Spleen (tissue), 11 donors: ENCODE data around the gene MAOB. TPM values are rescaled to one million over a fixed set of nuclear protein-coding genes. Genes with fewer than 3 reads are reported as not detected.

Experiments
- DNase-seq: peaks from one replicate; pipeline ENCODE4 v3.0.0-alpha.2; 2020
- H3K27ac ChIP-seq, 8 donors: fragments of 200-600 bp; sonication (generic) in 7 of 8; 1 replicate in 4 of 8; 2 replicates in 4 of 8; pipeline versions ENCODE4 v1.5.0 to v1.8.0; 2016 to 2021; ENCODE audit warnings: inconsistent platforms in 4 of 8, mild to moderate bottlenecking in 4 of 8, moderate library complexity in 1 of 8
- H3K27me3 ChIP-seq, 7 donors: fragments of 200-600 bp; sonication (generic) in 6 of 7; replicated peaks in 1 of 7; 1 replicate in 4 of 7; 2 replicates in 3 of 7; pipeline versions ENCODE4 v1.5.0 to v1.8.0; 2016 to 2021; ENCODE audit warnings: inconsistent platforms in 3 of 7, mild to moderate bottlenecking in 1 of 7
- H3K36me3 ChIP-seq, 6 donors: fragments of 200-600 bp; sonication (generic) in 5 of 6; 1 replicate in 4 of 6; 2 replicates in 2 of 6; pipeline versions ENCODE4 v1.5.0 to v1.8.0; 2016 to 2021; ENCODE audit warnings: inconsistent platforms in 2 of 6
- H3K4me1 ChIP-seq, 6 donors: fragments of 200-600 bp; sonication (generic) in 5 of 6; 1 replicate in 3 of 6; 2 replicates in 3 of 6; pipeline versions ENCODE4 v1.5.0 to v1.8.0; 2016 to 2021; ENCODE audit warnings: inconsistent platforms in 3 of 6
- H3K4me3 ChIP-seq, 8 donors: fragments of 200-600 bp; sonication (generic) in 7 of 8; 1 replicate in 4 of 8; 2 replicates in 4 of 8; pipeline versions ENCODE4 v1.5.0 to v1.8.0; 2016 to 2021; ENCODE audit warnings: inconsistent platforms in 4 of 8, mild to moderate bottlenecking in 4 of 8, moderate library complexity in 2 of 8
- H3K9me3 ChIP-seq, 8 donors: fragments of 200-600 bp; sonication (generic) in 7 of 8; 1 replicate in 4 of 8; 2 replicates in 4 of 8; pipeline versions ENCODE4 v1.5.0 to v1.8.0; 2016 to 2021; ENCODE audit warnings: inconsistent platforms in 4 of 8
- POLR2A ChIP-seq, 3 donors: fragments of 450-650 bp; IDR thresholded peaks; one replicate each; pipeline ENCODE4 v1.5.1; 2017; ENCODE audit warnings: antibody characterized with exemption in 3 of 3, mild to moderate bottlenecking in 1 of 3
- POLR2AphosphoS5 ChIP-seq, 3 donors: sonication (generic); formaldehyde crosslinking; IDR thresholded peaks; one replicate each; pipeline ENCODE4 v1.5.1; 2017; ENCODE audit warnings: antibody characterized with exemption in 3 of 3
- WGBS, 5 donors: extraction: QIAGEN DNeasy Blood & Tissue Kit in 3 of 5; methylation state at CpG; one replicate each; pipeline versions ENCODE4 v1.1.5 to v1.1.7; 2013 to 2018; 5-methylcytosine and 5-hydroxymethylcytosine counted together
- intact Hi-C: fragments of 100-400 bp; cut with DNase I; formaldehyde crosslinking; loops from one replicate; pipeline ENCODE4 v1.15.0; 2023; ENCODE audit warnings: low total_unique reads
- polyA plus RNA-seq, 3 donors: library from polyadenylated mRNA; stranded (reverse); fragments of 200-250 nt; gene quantifications; one replicate each; pipeline ENCODE4 v1.2.1, GENCODE V29; 2013
- total RNA-seq, 7 donors: library from RNA; depleted of rRNA in 3 of 7; stranded (reverse); fragments of >200 nt in 3 of 7; fragmentation: NEBNext Ultra II Directional in 4 of 7; extraction: Animal tissue kit (Norgen Biotek cat#: 25700) in 4 of 7; gene quantifications; one replicate each; pipeline versions ENCODE4 v1.1.0 to v1.2.1, GENCODE V29; 2016 to 2021
- TF ChIP-seq, protein P1 (sequence below), 11 experiments: fragments of 200-600 bp in 7 of 11; fragments of 450-650 bp in 4 of 11; sonication (generic) in 4 of 11; IDR thresholded peaks in 8 of 11; conservative IDR thresholded peaks in 3 of 11; 1 replicate in 7 of 11; 2 replicates in 4 of 11; pipeline versions ENCODE4 v1.4.0 to v1.8.0; 2016 to 2021; ENCODE audit warnings: antibody characterized with exemption in 11 of 11, inconsistent platforms in 4 of 11, mild to moderate bottlenecking in 1 of 11
- donor health status: healthy with polysubstance abuse.
- donor health status: DM: no; HTN: no; CAD: no; lungs with moderate emphysema.
- donor health status: DM: no; HTN: no; CAD: no.
- donor health status: Bipolar disorder and iron deficiency.
- donor health status: healthy.
- donor health status: DM: no; HTN: no; CAD: no.
- donor health status: DM: yes; HTN: yes; CAD: no.

MAOB gene
- total and polyA plus RNA-seq, 10 donors = 0.60 to 8.7 (median 1.6) TPM

DNA sequence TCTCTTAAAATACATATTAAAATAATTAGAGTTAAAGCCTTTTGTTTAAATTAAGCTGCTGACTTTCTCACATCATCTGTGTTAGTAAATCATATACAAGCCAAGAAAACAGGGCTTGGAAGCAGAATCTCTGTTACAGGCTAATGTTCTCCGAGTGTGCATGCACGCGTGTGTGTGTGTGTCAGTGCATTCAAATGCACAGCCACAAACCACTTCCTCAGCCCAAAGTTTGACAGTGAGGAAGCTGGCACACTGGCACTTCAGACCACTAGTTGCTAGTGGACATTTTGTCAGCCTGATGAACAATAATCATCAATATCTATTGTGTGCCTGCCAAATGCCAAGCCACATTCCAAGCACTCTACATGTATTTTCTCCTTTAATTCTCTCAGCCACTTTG lies 5.6 kb downstream of the MAOB start:
- no peak overlapping the region for H3K27ac ChIP-seq
- H3K4me3 ChIP-seq = no peak overlapping the region
- peaks cover 0 to under 1% (median 0%) of the 10 kb centered on the region in 6 donors for H3K4me1 ChIP-seq
- peaks cover 0 to 18% (median 5%) of the 10 kb centered on the region in 7 donors for H3K27me3 ChIP-seq
- no peak for DNase-seq
- H3K36me3 ChIP-seq = no peaks in the 10 kb centered on the region
- no peak for TF ChIP-seq POLR2A (IDR thresholded peaks at IDR 0.05)
- TF ChIP-seq, protein P1, sequence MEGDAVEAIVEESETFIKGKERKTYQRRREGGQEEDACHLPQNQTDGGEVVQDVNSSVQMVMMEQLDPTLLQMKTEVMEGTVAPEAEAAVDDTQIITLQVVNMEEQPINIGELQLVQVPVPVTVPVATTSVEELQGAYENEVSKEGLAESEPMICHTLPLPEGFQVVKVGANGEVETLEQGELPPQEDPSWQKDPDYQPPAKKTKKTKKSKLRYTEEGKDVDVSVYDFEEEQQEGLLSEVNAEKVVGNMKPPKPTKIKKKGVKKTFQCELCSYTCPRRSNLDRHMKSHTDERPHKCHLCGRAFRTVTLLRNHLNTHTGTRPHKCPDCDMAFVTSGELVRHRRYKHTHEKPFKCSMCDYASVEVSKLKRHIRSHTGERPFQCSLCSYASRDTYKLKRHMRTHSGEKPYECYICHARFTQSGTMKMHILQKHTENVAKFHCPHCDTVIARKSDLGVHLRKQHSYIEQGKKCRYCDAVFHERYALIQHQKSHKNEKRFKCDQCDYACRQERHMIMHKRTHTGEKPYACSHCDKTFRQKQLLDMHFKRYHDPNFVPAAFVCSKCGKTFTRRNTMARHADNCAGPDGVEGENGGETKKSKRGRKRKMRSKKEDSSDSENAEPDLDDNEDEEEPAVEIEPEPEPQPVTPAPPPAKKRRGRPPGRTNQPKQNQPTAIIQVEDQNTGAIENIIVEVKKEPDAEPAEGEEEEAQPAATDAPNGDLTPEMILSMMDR (IDR thresholded peaks at IDR 0.05 in 8 of 11, conservative IDR thresholded peaks at IDR 0.05 in 3 of 11) = no peak
- TF ChIP-seq POLR2AphosphoS5 (IDR thresholded peaks at IDR 0.05) = no peak
- WGBS, 5 donors = 17 to 53% (median 40%) methylated on average over 3 of the region's 3 CpGs
- intact Hi-C loops = no loop called here
- peaks cover 0 to 11% (median 0%) of the 10 kb centered on the region in 8 donors for H3K9me3 ChIP-seq

DNA sequence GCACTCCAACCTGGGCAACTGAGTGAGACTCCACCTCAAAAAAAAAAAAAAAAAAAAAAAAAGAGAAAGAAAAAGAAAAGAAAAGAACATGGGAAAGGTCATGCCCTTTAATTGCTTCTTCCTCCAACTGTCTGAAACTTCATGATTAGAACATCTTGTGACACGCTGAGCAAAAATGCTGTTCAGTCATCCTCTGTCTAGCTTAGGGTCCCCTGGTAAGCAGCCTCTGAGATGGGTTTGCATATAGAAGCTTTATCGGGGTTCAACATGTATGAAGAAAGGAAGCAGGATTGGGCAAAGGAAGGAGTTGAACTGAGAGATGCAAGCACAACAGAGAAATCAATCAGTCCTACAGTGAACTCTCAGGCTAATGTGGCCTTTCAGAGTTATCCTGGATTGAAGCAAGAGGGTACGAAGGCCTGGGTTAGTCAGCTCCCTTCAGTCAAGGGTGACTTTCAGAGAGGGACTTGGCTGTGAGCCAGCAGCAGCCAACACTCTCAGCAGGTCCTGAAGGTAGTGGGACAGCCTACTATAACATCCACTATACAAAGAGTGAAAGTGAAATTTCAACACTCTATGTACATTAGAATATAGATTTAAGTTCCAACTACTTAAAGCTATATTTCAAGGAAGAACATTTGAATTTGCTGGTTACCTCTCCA lies 11.4 kb downstream of the MAOB start:
- Histone ChIP-seq H3K4me3 (no peak overlapping the region), H3K9me3 (peaks cover 0 to 11% (median 0%) of the 10 kb centered on the region in 8 donors), H3K4me1 (no peaks in the 10 kb centered on the region), H3K27me3 (peaks cover 0 to 4% (median 0%) of the 10 kb centered on the region in 7 donors), H3K36me3 (no peaks in the 10 kb centered on the region), H3K27ac (no peak overlapping the region)
- TF ChIP-seq POLR2A (IDR thresholded peaks at IDR 0.05) = no peak
- TF ChIP-seq, protein P1 (IDR thresholded peaks at IDR 0.05 in 8 of 11, conservative IDR thresholded peaks at IDR 0.05 in 3 of 11) = no peak
- TF ChIP-seq POLR2AphosphoS5 (IDR thresholded peaks at IDR 0.05) = no peak
- 81 to 90% (median 88%) methylated on average over 3 of the region's 3 CpGs for WGBS, 5 donors
- intact Hi-C loops = no loop called here
- DNase-seq = no peak

GRCh38 chrX:43870011-43870410 lies 12.2 kb downstream of the MAOB start:
- H3K27ac ChIP-seq = no peak overlapping the region
- peaks cover 0 to 11% (median 0%) of the 10 kb centered on the region in 8 donors for H3K9me3 ChIP-seq
- no peaks in the 10 kb centered on the region for H3K36me3 ChIP-seq
- no peaks in the 10 kb centered on the region for H3K4me1 ChIP-seq
- DNase-seq = no peak
- intact Hi-C loops = no loop called here
- H3K27me3 ChIP-seq = peaks cover 0 to 4% (median 0%) of the 10 kb centered on the region in 7 donors
- H3K4me3 ChIP-seq = no peak overlapping the region
- WGBS, 5 donors = 71 to 89% (median 81%) methylated on average over 3 of the region's 3 CpGs
- TF ChIP-seq POLR2A (IDR thresholded peaks at IDR 0.05) (no peak), POLR2AphosphoS5 (IDR thresholded peaks at IDR 0.05) (no peak)
- TF ChIP-seq, protein P1 (IDR thresholded peaks at IDR 0.05 in 8 of 11, conservative IDR thresholded peaks at IDR 0.05 in 3 of 11) = no peak

DNA sequence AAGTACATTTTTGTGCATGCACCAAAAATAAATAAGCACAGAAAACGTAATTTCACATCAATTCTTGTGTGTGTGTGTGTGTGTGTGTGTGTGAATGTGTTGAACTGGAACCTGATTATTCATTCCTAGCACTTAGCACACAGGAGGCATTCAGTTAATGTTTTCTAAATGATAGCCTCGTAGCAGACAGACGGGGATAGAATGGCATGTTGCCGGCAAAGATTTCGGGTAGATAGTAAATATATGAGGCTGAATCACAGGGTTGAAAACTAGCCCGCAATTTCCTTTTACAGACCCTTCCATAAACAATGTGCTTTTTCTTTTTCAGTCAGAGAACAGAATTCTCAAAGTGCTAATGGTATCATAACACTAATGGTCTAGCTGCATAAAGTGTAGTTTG lies 13.5 kb downstream of the MAOB start:
- 67 to 83% (median 78%) methylated on average over 6 of the region's 6 CpGs for WGBS, 5 donors
- intact Hi-C loops = no loop called here
- peaks cover 0 to 4% (median 0%) of the 10 kb centered on the region in 7 donors for H3K27me3 ChIP-seq
- H3K27ac ChIP-seq = no peak overlapping the region
- no peak overlapping the region for H3K4me3 ChIP-seq
- no peaks in the 10 kb centered on the region for H3K4me1 ChIP-seq
- TF ChIP-seq, protein P1 (IDR thresholded peaks at IDR 0.05 in 8 of 11, conservative IDR thresholded peaks at IDR 0.05 in 3 of 11) = no peak
- TF ChIP-seq POLR2AphosphoS5 (IDR thresholded peaks at IDR 0.05) = no peak
- no peak for TF ChIP-seq POLR2A (IDR thresholded peaks at IDR 0.05)
- no peaks in the 10 kb centered on the region for H3K36me3 ChIP-seq
- H3K9me3 ChIP-seq = peaks cover 0 to 11% (median 0%) of the 10 kb centered on the region in 8 donors
- no peak for DNase-seq
